Frontal cortex (tissue), 1 donor: Measurements from ENCODE around the gene LRRD1. TPM values are rescaled to one million over a fixed set of nuclear protein-coding genes. Genes with fewer than 3 reads are reported as not detected.

ENCODE experiments used
- small RNA-seq: library from RNA; depleted of rRNA; stranded (forward); fragments of <200 nt; gene quantifications from one replicate; pipeline ENCODE3, GENCODE V24; 2014
- total RNA-seq: library from RNA; depleted of rRNA; stranded (reverse); fragments of >200 nt; gene quantifications from one replicate; pipeline ENCODE4 v1.2.3, GENCODE V29; 2014

The LRRD1 gene
- total RNA-seq, 1 donor from 2014 or later = 1.2 TPM

Small RNA genes lying within 50 kb of the gene (small RNA-seq; reads per million reads assigned to genes)
- gene MIR1285-1 (not detected), gene RF00019 (not detected)

Other genes with a start within 250 kb of the LRRD1 start
- 187 TPM for gene AKAP9, start 238.3 kb downstream of the LRRD1 start, total RNA-seq
- gene CYP51A1, start 44.7 kb downstream of the LRRD1 start, total RNA-seq = 516 TPM
- gene KRIT1, start 66.8 kb upstream of the LRRD1 start, total RNA-seq = 92.1 TPM
- gene ANKIB1, start 66.8 kb upstream of the LRRD1 start, total RNA-seq = 114 TPM